Lung (tissue), 12 donors: ENCODE data around the gene COPG1. TPM values are rescaled to one million over a fixed set of nuclear protein-coding genes. Genes with fewer than 3 reads are reported as not detected.
A peak's percentile ranks its signal among the peaks of the same experiment; 100 is the strongest.

Experiments
- ATAC-seq: fragments of 200-7000 bp; cut with Tn5 transposase; one replicate; pipeline ENCODE4 v1.9.1; 2020; ENCODE audit warnings: moderate number of reproducible peaks; ENCODE audit not compliant: insufficient read depth, low FRiP score
- DNase-seq, 3 donors: peaks; one replicate each; pipeline ENCODE4 v3.0.0-alpha.2; 2013 to 2017
- H3K27ac ChIP-seq, 2 donors: one replicate each; pipeline ENCODE4 v1.5.1; 2013; ENCODE audit warnings: mild to moderate bottlenecking in 2 of 2, moderate library complexity in 2 of 2, control low read depth in 1 of 2, inconsistent platforms in 1 of 2, low read depth in 1 of 2, low read length in 1 of 2
- H3K27me3 ChIP-seq, 3 donors: one replicate each; pipeline ENCODE4 v1.5.1; 2013; ENCODE audit warnings: low read length in 2 of 3; ENCODE audit not compliant: control insufficient read depth in 3 of 3, insufficient read depth in 3 of 3
- H3K36me3 ChIP-seq, 4 donors: one replicate each; pipeline ENCODE4 v1.5.1; 2013; ENCODE audit warnings: low read length in 4 of 4, mild to moderate bottlenecking in 1 of 4, moderate library complexity in 1 of 4; ENCODE audit not compliant: control insufficient read depth in 4 of 4, insufficient read depth in 4 of 4
- H3K4me1 ChIP-seq, 5 donors: one replicate each; pipeline ENCODE4 v1.5.1; 2013; ENCODE audit warnings: low read length in 5 of 5, mild to moderate bottlenecking in 2 of 5, moderate library complexity in 1 of 5; ENCODE audit not compliant: control insufficient read depth in 5 of 5, insufficient read depth in 5 of 5
- H3K4me3 ChIP-seq: one replicate; pipeline ENCODE4 v1.5.1; 2013; ENCODE audit warnings: mild to moderate bottlenecking, control low read depth, moderate library complexity
- H3K9ac ChIP-seq, 2 donors: one replicate each; pipeline ENCODE4 v1.5.1; 2013; ENCODE audit warnings: low read length in 2 of 2, control low read depth in 1 of 2; ENCODE audit not compliant: insufficient read depth in 1 of 2
- H3K9me3 ChIP-seq, 4 donors: one replicate each; pipeline ENCODE4 v1.5.1; 2013; ENCODE audit warnings: low read length in 3 of 4, mild to moderate bottlenecking in 1 of 4, moderate library complexity in 1 of 4; ENCODE audit not compliant: control insufficient read depth in 4 of 4, insufficient read depth in 3 of 4
- CTCF ChIP-seq: IDR thresholded peaks from 2 replicates; pipeline ENCODE4 v1.5.1; 2012; ENCODE audit warnings: mild to moderate bottlenecking; ENCODE audit errors: control extremely low read depth, extremely low read depth
- WGBS, 2 donors: extraction: QIAGEN DNeasy Blood & Tissue Kit; methylation state at CpG; one replicate each; pipeline ENCODE4 v1.1.7; 2013; 5-methylcytosine and 5-hydroxymethylcytosine counted together
- polyA plus RNA-seq, 2 donors: library from polyadenylated mRNA; stranded (reverse); fragments of 200-250 nt; gene quantifications; one replicate each; pipeline ENCODE4 v1.2.1, GENCODE V29; 2013
- total RNA-seq, 2 donors: library from RNA; depleted of rRNA in 1 of 2; stranded (reverse); fragments of >200 nt in 1 of 2; gene quantifications; one replicate each; pipeline ENCODE4 v1.2.1, GENCODE V29; 2014 to 2021
- donor health status: control.
- donor health status: control.
- donor health status: Bipolar disorder and iron deficiency.
- donor health status: healthy.
- donor health status: DM: yes; HTN: yes; CAD: no.

The COPG1 gene
- total and polyA plus RNA-seq, 4 donors = 126 to 234 (median 146) TPM

- H3K4me3 ChIP-seq = no peak overlapping the region
- H3K27ac ChIP-seq = peak overlapping the region in 1 of 2 donors; percentile 58
- H3K9me3 ChIP-seq = no peaks in the 10 kb centered on the region
- peaks cover 16 to 26% (median 23%) of the 10 kb centered on the region in 4 donors for H3K36me3 ChIP-seq
- TF ChIP-seq CTCF = no peak
- ATAC-seq = no peak
- peaks cover 0 to 9% (median 3%) of the 10 kb centered on the region in 5 donors for H3K4me1 ChIP-seq
- no peak overlapping the region for H3K9ac ChIP-seq
- WGBS, 2 donors = 36 to 61% methylated on average over 3 of the region's 3 CpGs
- DNase-seq = no peak
- no peaks in the 10 kb centered on the region for H3K27me3 ChIP-seq
Observed at GRCh38 chr3:129304146-129304961, 54.9 kb downstream of the COPG1 start.

GRCh38 chr3:129304962-129305222, 55.5 kb downstream of the COPG1 start:
- TF ChIP-seq CTCF = no peak
- DNase-seq (no peak), ATAC-seq (no peak)
- Histone ChIP-seq H3K9ac (no peak overlapping the region), H3K4me3 (no peak overlapping the region), H3K27me3 (no peaks in the 10 kb centered on the region), H3K27ac (peak overlapping the region in 1 of 2 donors; percentile 58), H3K9me3 (no peaks in the 10 kb centered on the region), H3K4me1 (peaks cover 0 to 9% (median 3%) of the 10 kb centered on the region in 5 donors), H3K36me3 (peaks cover 13 to 26% (median 23%) of the 10 kb centered on the region in 4 donors)
- 71 to 98% methylated on average over 1 of the region's 1 CpG for WGBS, 2 donors

- ATAC-seq (peak; percentile 90), DNase-seq (peak; percentile 78 to 89 (median 86))
- H3K27ac ChIP-seq = peak overlapping the region; percentile 35 to 88
- no peaks in the 10 kb centered on the region for H3K27me3 ChIP-seq
- 16 to 17% methylated on average over 26 of the region's 26 CpGs for WGBS, 2 donors
- H3K4me3 ChIP-seq = no peak overlapping the region
- H3K4me1 ChIP-seq = peaks cover 0 to 9% (median 3%) of the 10 kb centered on the region in 5 donors
- peak overlapping the region in 1 of 2 donors; percentile 16 for H3K9ac ChIP-seq
- H3K36me3 ChIP-seq = peaks cover 8 to 23% (median 20%) of the 10 kb centered on the region in 4 donors
- TF ChIP-seq CTCF = no peak
- H3K9me3 ChIP-seq = no peaks in the 10 kb centered on the region
Observed at GRCh38 chr3:129305592-129306091, 56.2 kb downstream of the COPG1 start.
